B cell (primary cell): ENCODE measurements around the gene ADK. TPM values are rescaled to one million over a fixed set of nuclear protein-coding genes. Genes with fewer than 3 reads are reported as not detected.

Experiments used
- ATAC-seq: fragments of 200-7000 bp; cut with Tn5 transposase; one replicate; pipeline ENCODE4 v1.10.0; 2021; ENCODE audit warnings: low read depth, mild to moderate bottlenecking, moderate number of reproducible peaks, moderate library complexity
- CTCF ChIA-PET: fragments of 350-600 bp; sonication (Branson Sonifier 250); formaldehyde crosslinking; loops from one replicate; lab custom pipeline; 2021; ENCODE audit warnings: antibody characterized with exemption, inconsistent platforms; lab: Charles Lee
- POLR2A ChIA-PET: fragments of 350-600 bp; sonication (Branson Sonifier 250); formaldehyde crosslinking; loops from one replicate; lab custom pipeline; 2021; ENCODE audit warnings: antibody characterized with exemption; lab: Charles Lee
- DNase-seq: peaks from one replicate; pipeline ENCODE4 v3.0.0; 2013
- H2AFZ ChIP-seq: 2 replicates; pipeline ENCODE4 v1.6.1; 2012; ENCODE audit warnings: mild to moderate bottlenecking, low read depth, low read length; ENCODE audit not compliant: insufficient read depth, poor library complexity, severe bottlenecking
- H3K27ac ChIP-seq, 2 donors: 1 replicate in 1 of 2; 2 replicates in 1 of 2; pipeline ENCODE4 v1.5.1; 2012 to 2013; ENCODE audit warnings: low read length in 2 of 2, mild to moderate bottlenecking in 2 of 2, moderate library complexity in 1 of 2
- H3K27me3 ChIP-seq, 4 experiments: fragments of 200-600 bp in 1 of 4; sonication (generic) in 1 of 4; replicated peaks in 1 of 4; 1 replicate in 2 of 4; 2 replicates in 2 of 4; pipeline versions ENCODE4 v1.6.1 to v1.7.0; 2013 to 2016; ENCODE audit warnings: low read length in 3 of 4, mild to moderate bottlenecking in 2 of 4, mixed read lengths in 1 of 4, moderate library complexity in 1 of 4; ENCODE audit not compliant: insufficient read depth in 4 of 4, control insufficient read depth in 3 of 4; ENCODE audit errors: control extremely low read depth in 1 of 4
- H3K36me3 ChIP-seq, 2 experiments: replicated peaks in 1 of 2; 1 replicate in 1 of 2; 2 replicates in 1 of 2; pipeline versions ENCODE4 v1.6.1 to v1.7.1; 2013; ENCODE audit warnings: low read length in 1 of 2; ENCODE audit not compliant: insufficient read depth in 2 of 2, control insufficient read depth in 1 of 2; ENCODE audit errors: control extremely low read depth in 1 of 2, extremely low read depth in 1 of 2
- H3K4me1 ChIP-seq, 2 donors: fragments of 200-600 bp in 1 of 2; sonication (generic) in 1 of 2; 1 replicate in 1 of 2; 2 replicates in 1 of 2; pipeline versions ENCODE4 v1.5.1 to v1.6.1; 2013 to 2017; ENCODE audit warnings: low read length in 2 of 2; ENCODE audit not compliant: control insufficient read depth in 2 of 2, insufficient read depth in 2 of 2
- H3K4me2 ChIP-seq: replicated peaks from 2 replicates; pipeline ENCODE3; 2012; ENCODE audit warnings: mild to moderate bottlenecking, low read depth, low read length; ENCODE audit not compliant: poor library complexity, severe bottlenecking
- H3K4me3 ChIP-seq, 5 experiments: fragments of 200-600 bp in 1 of 5; sonication (generic) in 1 of 5; 1 replicate in 3 of 5; 2 replicates in 2 of 5; pipeline versions ENCODE4 v1.5.1 to v1.7.0; 2011 to 2016; ENCODE audit warnings: low read length in 4 of 5, mild to moderate bottlenecking in 4 of 5, low read depth in 2 of 5, control low read depth in 1 of 5, moderate library complexity in 1 of 5; ENCODE audit not compliant: insufficient read depth in 1 of 5; ENCODE audit errors: control extremely low read depth in 1 of 5, extremely low read depth in 1 of 5
- H3K79me2 ChIP-seq: fragments of 200-600 bp; sonication (generic); one replicate; pipeline ENCODE4 v1.6.0; 2016; ENCODE audit warnings: low read length; ENCODE audit not compliant: control insufficient read depth, insufficient read depth
- H3K9ac ChIP-seq: fragments of 200-600 bp; sonication (generic); 2 replicates; pipeline ENCODE4 v1.6.1; 2017; ENCODE audit warnings: mild to moderate bottlenecking, low read length, moderate library complexity
- H3K9me3 ChIP-seq, 3 donors: one replicate each; pipeline versions ENCODE4 v1.6.1 to v1.7.1; 2013; ENCODE audit warnings: low read length in 2 of 3; ENCODE audit not compliant: control insufficient read depth in 2 of 3, insufficient read depth in 1 of 3; ENCODE audit errors: control extremely low read depth in 1 of 3
- H4K20me1 ChIP-seq: 2 replicates; pipeline ENCODE4 v1.6.0; 2012; ENCODE audit warnings: mild to moderate bottlenecking, low read length; ENCODE audit not compliant: insufficient read depth, control insufficient read depth, poor library complexity, severe bottlenecking
- H3K27ac Mint-ChIP-seq: one replicate; pipeline ENCODE4 v1.8.0; 2021; ENCODE audit warnings: mixed read lengths
- H3K27me3 Mint-ChIP-seq: one replicate; pipeline ENCODE4 v1.8.0; 2021; ENCODE audit warnings: mixed read lengths
- H3K4me1 Mint-ChIP-seq: one replicate; pipeline ENCODE4 v1.8.0; 2021; ENCODE audit warnings: mixed read lengths
- H3K4me3 Mint-ChIP-seq: one replicate; pipeline ENCODE4 v1.8.0; 2021; ENCODE audit warnings: mixed read lengths
- H3K9me3 Mint-ChIP-seq: one replicate; pipeline ENCODE4 v1.8.0; 2022; ENCODE audit warnings: mixed read lengths; ENCODE audit not compliant: insufficient read depth
- EZH2 ChIP-seq: IDR thresholded peaks from 2 replicates; pipeline ENCODE4 v1.6.1; 2012; ENCODE audit warnings: borderline replicate concordance, low read depth, mild to moderate bottlenecking, moderate library complexity, low read length; ENCODE audit not compliant: insufficient read depth, poor library complexity, severe bottlenecking
- WGBS: methylation state at CpG from one replicate; pipeline ENCODE4 v1.1.5; 2013; ENCODE audit warnings: missing lambda C conversion rate; ENCODE audit not compliant: insufficient coverage; 5-methylcytosine and 5-hydroxymethylcytosine counted together
- intact Hi-C: fragments of 100-400 bp; cut with micrococcal nuclease; formaldehyde crosslinking; loops from one replicate; pipeline ENCODE4 v1.10.0; 2022
- polyA plus RNA-seq: library from polyadenylated mRNA; depleted of rRNA; stranded (reverse); fragments of >200 nt; gene quantifications from 2 replicates; pipeline ENCODE4 v1.2.3, GENCODE V29; 2012
- small RNA-seq: library from RNA; depleted of rRNA; stranded (forward); fragments of <200 nt; gene quantifications from one replicate; pipeline ENCODE3, GENCODE V24; 2012; ENCODE audit warnings: low replicate concordance, low read depth; ENCODE audit not compliant: insufficient read length
- total RNA-seq, 2 donors: library from RNA; stranded (reverse); fragments of 120-200 nt in 1 of 2; gene quantifications; 1 replicate in 1 of 2; 2 replicates in 1 of 2; pipeline versions ENCODE4 v1.2.3 to v1.2.4, GENCODE V29; 2013 to 2022
- TF ChIP-seq, protein P1 (sequence below): fragments of 200-600 bp; IDR thresholded peaks from one replicate; pipeline ENCODE4 v1.8.0; 2022; ENCODE audit warnings: antibody characterized with exemption, mild to moderate bottlenecking

ADK gene
- total and polyA plus RNA-seq, 2 donors (not counting 1 experiment from before 2014, with no cell fraction given) = 37.2 to 52.6 TPM

DNA sequence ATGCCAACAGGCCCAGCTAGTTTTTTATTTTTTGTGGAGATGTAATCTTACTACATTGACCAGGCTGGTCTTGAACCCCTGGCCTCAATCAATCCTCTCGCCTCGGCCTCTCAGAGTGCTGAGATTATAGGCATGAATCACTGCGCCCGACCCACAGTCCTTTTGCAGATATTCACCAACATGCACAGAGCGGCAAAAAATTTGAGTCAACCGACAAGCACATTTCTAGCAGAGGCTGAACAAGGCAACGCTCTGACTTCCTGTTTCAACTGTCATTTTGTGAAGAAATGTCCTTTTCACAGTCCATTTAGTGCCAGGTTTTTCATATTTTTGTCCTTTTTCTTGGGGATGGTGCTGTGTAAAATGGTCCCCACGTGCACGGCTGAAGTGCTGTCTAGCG is 604.3 kb downstream of the ADK start:
- Histone ChIP-seq H3K27ac (no peak overlapping the region), H3K36me3 (no peaks in the 10 kb centered on the region), H3K4me3 (no peak overlapping the region), H3K9ac (no peak overlapping the region), H3K4me1 (peaks cover 0 to 7% of the 10 kb centered on the region in 2 donors), H3K79me2 (no peaks in the 10 kb centered on the region), H3K4me2 (no peak overlapping the region), H2AFZ (no peak overlapping the region), H3K9me3 (no peaks in the 10 kb centered on the region), H4K20me1 (no peaks in the 10 kb centered on the region), H3K27me3 (peaks cover 0 to 3% (median 0%) of the 10 kb centered on the region in 4 experiments)
- intact Hi-C loops = no loop called here
- Mint-ChIP-seq H3K9me3 (no peaks in the 10 kb centered on the region), H3K4me3 (no peak overlapping the region), H3K4me1 (peaks cover 7% of the 10 kb centered on the region), H3K27me3 (peaks cover 7% of the 10 kb centered on the region), H3K27ac (no peak overlapping the region)
- ATAC-seq = no peak
- POLR2A ChIA-PET = no interaction called here
- 76% methylated on average over 10 of the region's 10 CpGs for WGBS
- TF ChIP-seq, protein P1, sequence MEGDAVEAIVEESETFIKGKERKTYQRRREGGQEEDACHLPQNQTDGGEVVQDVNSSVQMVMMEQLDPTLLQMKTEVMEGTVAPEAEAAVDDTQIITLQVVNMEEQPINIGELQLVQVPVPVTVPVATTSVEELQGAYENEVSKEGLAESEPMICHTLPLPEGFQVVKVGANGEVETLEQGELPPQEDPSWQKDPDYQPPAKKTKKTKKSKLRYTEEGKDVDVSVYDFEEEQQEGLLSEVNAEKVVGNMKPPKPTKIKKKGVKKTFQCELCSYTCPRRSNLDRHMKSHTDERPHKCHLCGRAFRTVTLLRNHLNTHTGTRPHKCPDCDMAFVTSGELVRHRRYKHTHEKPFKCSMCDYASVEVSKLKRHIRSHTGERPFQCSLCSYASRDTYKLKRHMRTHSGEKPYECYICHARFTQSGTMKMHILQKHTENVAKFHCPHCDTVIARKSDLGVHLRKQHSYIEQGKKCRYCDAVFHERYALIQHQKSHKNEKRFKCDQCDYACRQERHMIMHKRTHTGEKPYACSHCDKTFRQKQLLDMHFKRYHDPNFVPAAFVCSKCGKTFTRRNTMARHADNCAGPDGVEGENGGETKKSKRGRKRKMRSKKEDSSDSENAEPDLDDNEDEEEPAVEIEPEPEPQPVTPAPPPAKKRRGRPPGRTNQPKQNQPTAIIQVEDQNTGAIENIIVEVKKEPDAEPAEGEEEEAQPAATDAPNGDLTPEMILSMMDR = no peak
- TF ChIP-seq EZH2 = no peak
- no peak for DNase-seq
- CTCF ChIA-PET = interaction anchor here (1.5 kb wide), 1 partner anchor 12 kb away, joined by 3 read pairs; no protein-coding TSS in a partner anchor

Small RNA genes within 50 kb of the gene (small RNA-seq; reads per million reads assigned to genes)
- gene RF00019 = not detected
- not detected for gene TIMM9P1

Other genes with a start within 250 kb of the ADK start
- gene PLAU, start 240.1 kb upstream of the ADK start, total RNA-seq = not detected in 2 replicates
- gene PLAU, start 240.1 kb upstream of the ADK start, polyA plus RNA-seq = 0.04 and 0.52 TPM in 2 replicates
- 29.8 and 37.0 TPM in 2 replicates for gene VCL, start 153.1 kb upstream of the ADK start, total RNA-seq
- 9.6 and 13.1 TPM in 2 replicates for gene VCL, start 153.1 kb upstream of the ADK start, polyA plus RNA-seq
- 48.9 and 50.4 TPM in 2 replicates for gene AP3M1, start 393 bp upstream of the ADK start, total RNA-seq
- gene AP3M1, start 393 bp upstream of the ADK start, polyA plus RNA-seq = 16.1 and 21.6 TPM in 2 replicates